Suppressor macrophage treated with lipopolysaccharide for 1 hour (primary cell): ENCODE results near the gene AMBN.
A peak's percentile ranks its signal among the peaks of the same experiment; 100 is the strongest.
"Not testable (repeated sequence)": the region's sequence is repeated elsewhere in the genome, so short reads cannot be mapped to it uniquely, and the experiment has no call there.

Experiments
- DNase-seq, 3 donors: peaks; one replicate each; pipeline ENCODE4 v3.0.0-alpha.2; 2020 to 2022

Gene AMBN

DNA sequence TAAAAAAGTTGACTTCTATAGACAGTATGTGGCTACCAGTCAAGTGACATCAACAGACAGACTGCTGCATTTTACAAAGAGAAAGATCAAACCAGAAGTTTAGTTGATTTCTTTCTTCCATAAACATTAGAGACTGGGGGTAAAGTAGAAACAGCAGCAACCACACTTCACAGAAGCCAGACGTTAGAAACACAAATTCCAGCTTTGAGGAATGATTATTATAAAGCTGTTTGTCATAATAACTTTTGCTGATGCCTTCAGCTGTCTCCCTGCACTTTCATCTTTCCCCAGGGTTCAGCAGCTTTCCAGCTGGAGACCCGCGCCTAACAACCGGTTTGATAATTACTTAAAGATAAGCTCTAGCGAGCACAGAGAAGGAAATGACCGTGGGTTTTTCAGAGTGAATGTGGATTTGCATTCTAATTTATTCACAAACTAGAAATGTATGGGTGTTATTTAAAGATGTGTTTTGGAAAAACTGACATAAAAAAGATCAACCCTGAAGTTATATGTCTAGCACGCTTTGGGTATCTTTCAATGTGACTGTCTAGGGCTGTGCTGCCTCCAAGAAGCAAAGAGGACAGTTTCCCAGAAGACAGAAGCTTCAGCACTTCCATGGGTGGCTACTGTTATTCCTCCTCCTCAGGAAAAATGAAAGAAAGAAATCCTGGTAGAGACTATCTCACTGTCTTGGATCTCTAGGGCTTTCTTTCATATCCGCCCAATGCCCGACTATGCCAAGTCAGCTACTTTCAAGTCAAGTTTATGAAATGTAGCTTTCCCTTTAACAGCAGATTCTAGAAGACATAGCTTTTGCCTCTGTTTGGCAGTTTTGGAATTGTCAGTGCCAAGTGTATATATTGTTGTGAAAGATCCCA is 21.5 kb downstream of the AMBN start:
- DNase-seq: no peak

DNA sequence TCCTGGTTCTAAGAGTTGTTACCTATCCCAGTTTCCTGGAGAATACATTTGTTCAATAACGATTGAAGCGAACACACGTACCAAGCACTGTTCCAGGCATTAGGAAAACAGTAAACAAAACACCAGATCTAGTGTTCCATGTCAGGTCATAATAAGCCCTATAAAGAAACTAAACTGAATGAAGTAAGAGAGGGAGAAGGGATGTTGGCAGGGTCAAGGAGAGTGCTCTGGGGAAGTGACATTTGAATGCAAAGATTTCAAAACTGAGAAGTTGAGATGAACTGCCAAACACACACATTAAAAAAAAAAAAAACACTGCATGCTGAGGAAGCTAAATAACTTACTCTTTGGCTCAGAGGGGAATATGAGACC is 22.1 kb downstream of the AMBN start:
- peak; percentile 21 to 46 (median 27) for DNase-seq

DNA sequence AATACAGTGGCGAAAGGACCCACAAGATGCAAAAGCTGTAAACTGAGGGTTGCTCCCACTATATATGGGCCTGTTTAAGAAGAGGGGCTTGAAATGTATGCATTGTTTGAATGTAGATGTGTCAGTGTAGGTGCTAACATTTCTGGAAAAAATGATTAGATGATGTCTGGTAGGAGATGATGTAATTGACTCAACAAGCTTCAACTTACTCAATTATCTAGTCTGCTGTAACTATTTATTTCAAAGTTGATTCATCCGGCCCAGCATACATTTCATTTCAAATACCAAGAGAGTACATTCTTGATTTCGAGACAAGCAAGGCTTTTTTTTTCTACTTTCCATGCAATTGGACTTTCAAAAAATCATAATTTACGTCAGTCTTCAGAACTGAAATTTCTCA is 27.2 kb downstream of the AMBN start:
- DNase-seq: no peak

DNA sequence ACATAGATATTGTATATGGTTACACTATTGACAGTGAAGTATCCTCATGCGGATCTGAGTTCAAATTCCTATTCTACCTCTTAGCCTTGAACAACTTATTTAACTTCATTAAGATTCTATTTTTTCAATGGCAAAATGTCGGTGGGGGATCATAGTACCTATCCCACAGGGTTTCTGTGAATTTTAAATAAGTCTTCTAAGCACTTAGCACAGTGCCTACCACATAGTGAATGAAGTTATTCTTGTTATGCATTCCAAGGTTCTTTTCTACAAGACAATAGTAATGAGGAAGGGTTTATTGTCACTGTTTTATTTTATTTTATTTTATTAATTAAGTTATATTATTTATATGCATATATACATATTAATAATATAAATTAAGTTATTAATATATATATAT is 27.7 kb downstream of the AMBN start:
- no peak for DNase-seq

DNA sequence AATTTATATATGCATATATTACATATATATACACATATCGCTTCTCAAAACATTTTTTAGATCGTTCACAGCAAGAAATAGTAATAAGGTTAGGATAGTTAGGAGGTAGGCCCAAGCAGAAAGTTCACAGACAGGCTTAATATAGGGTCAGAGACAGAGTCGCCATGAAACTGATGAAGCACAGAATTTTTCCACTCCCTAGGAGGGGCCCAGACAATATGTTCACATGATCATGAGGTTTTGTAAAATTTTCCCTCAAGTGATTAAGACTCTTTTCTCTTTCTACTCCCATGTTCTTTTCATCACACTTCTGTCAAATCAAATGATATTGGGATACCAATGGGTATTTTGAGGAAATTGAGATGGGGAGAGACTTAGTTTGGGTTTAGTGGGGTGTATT is 31.3 kb downstream of the AMBN start:
- no peak for DNase-seq

DNA sequence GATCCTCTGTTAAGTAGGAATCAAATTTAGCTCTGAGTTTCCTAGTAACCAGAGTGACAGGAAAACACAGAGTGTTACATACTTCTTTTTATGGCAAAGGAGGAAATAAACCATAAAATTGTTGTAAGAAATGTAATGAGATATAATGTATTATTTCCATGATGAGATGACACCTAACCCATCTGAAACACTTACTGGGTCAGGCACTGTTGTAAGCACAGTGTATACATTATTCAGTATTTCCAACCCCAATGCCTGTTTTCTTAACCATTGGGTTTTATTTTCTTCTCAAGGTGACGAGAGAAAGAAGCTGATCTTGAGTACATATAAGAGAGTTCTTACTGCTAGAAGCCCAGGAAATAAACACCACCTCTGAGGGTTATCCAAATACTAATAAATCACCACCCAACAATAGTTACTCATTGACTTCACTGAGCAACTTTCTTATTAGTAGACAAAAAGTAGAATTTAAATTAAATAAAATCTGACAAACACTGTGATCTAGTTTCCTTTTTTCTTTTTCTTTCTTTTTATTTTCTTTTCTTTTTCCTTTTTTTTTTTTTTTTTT is 32.3 kb downstream of the AMBN start:
- no peak for DNase-seq

DNA sequence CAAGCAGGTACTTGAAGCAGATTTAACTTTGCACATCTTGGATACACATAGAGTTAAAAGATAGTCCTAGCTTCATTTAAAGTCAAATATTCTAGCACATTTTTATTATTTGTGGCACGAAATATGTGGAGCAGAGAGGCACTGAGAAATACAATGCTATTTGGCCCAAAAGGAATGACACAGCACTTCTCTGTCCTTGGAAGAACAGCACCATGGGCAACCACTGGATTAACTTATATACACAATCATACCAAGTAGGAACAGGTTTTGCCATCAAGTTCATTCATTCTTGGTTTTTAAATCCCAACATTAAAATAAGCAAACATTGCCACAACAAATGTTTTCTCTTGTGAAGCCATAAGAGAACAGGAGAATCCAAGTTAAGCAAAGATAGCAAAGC is 35.6 kb downstream of the AMBN start:
- no peak for DNase-seq

DNA sequence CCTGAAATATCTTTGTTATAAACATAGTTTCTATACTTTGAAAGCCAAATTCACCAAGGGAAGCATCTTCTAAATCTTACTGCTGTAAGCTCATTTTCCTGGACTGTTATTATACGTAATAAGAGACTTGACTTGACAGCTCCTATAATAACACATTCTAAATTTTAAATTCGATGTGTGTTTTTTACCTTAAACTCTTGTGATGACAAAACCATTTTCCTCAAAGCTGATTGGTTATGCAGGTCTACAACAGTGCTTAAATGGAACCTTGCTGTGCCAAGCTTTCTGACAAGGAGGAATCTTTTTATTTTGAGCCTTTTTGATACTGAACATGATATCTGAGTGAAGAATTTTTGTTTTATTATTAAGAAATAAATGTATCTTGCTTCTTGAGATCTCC is 36.4 kb downstream of the AMBN start, which contains the start of gene ENAM:
Gene ENAM (plus strand): TSS at position 301 of the 400 bp plus-strand sequence. CDS start 757 bp downstream, outside the sequence.
- DNase-seq: no peak

DNA sequence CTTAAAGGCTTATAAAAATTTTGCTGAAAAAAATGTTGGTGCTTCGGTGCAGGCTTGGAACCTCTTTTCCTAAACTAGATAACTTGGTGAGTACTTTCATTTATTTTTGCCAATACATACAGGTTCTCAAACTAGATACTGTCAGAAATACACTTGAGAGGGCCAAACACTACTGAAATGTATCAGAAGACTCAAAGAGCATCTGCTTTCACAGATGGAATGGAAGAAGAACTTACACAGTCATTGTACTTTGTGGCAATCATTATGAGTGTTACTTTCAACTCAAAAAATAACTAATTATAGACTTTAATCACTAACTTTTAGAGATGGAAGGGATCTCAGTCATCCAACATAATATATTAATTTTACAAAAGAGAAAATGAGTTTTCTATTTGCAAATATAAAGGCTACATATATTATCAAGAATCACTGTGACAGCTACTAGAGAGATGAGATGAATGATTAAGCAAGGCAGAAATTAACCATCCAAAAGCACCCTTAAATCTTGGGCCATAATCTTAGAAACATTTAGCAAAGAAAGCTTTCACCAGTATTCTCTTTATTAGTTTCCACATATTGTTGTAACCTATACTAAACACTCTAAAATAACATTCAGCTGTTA is 37.5 kb downstream of the AMBN start:
- no peak for DNase-seq

DNA sequence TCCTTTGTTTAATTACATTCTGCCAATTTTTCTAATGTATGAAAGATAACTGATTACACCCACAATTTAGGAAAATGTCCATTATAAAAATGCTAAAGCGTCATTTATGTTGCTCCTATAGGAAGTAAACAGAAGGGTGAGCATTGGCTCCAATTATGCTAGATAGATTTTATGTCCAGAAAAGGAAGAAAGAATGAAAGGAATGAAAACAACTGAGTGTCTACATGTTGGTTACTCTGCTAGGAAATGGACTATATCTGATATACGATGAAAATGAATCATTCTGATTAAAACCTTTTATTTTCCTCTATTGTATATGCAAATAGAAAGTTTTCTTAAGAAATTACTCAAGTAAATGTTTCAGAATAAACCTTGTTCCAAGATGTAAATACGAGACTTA is 38.1 kb downstream of the AMBN start:
- DNase-seq: no peak

DNA sequence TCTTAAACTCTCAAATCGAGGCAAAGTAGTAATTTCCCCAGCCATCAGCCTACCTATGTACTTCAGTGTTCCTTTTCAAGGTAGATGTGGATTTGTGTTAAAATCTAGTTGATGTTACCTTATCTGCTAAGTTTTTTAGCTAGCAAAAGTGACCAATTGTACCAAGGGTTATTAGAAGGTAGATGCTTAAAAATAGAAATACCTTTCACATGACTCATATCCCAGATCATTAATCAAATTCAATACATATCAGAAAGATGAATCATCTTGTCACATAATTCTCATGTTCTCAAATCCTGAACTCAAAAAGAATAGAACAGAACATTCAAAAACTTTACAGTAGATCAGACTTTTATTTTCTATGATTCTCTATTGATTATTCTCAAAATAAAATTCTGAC is 40.0 kb downstream of the AMBN start:
- no peak for DNase-seq

DNA sequence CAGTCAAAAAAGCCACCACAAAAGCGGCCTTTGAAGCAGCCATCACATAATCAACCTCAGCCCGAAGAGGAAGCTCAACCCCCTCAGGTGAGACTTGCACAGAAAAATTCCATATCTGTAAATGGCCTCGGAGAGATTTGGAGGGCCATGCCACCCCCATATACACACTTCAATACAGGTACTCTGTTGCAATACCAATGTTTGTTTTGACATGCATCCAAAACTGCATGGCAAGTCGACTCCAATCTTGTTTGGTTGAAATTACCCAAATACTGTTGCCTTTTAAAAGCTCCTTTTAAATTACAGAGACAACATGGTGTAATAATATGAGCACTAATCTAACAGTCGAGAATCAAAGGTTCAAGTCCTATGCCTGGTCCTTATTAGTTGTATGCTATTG is 42.4 kb downstream of the AMBN start:
- DNase-seq: no peak

DNA sequence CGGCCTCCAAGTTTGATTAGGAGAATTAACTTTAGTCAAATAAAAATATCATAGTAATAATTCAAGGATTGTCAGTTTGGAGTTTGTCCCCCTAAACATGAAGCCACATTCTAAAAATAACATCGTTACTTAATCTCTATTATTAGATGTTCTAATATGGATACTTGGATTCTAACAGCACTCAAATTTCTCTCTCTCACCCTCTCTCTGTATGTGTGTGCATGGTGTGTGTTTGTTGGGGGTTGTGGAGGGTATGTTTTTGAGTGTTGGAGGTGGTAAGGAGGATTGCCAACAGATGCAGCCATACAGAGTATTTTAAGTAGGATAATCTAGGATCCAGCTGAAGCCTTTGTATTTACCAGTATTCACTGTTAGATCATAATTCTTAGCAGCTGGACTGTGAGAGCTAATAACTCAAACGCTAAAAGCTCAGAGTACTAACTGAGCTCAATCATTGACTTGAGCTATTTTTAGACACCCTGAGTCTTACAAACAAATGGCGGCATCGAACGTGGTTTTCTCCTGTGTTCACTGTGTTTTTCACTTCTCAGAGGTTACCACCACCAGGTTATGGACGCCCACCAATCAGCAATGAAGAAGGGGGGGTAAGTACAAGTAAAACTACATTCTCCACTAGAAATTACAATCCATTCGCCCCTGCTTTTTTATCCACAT is 45.3 kb downstream of the AMBN start:
- no peak for DNase-seq

DNA sequence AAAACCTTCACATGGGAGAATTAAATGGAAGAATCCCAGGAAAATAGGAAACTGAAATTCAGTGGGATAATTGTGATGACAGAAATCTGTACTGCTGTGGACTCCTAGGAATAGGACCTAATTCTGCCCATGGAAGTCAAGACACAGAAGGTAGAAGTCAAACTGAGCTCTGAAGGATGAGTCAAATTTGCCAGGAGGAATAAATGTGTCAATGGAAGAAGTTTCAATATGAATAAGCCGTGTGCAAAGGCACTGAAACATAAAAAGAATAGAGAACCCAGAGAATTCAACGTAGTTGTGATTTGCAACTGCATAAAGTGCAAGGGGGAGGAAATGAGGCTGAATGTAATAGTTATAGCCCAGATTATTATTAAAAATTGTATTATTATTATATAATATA is 48.1 kb downstream of the AMBN start:
- DNase-seq: no peak

DNA sequence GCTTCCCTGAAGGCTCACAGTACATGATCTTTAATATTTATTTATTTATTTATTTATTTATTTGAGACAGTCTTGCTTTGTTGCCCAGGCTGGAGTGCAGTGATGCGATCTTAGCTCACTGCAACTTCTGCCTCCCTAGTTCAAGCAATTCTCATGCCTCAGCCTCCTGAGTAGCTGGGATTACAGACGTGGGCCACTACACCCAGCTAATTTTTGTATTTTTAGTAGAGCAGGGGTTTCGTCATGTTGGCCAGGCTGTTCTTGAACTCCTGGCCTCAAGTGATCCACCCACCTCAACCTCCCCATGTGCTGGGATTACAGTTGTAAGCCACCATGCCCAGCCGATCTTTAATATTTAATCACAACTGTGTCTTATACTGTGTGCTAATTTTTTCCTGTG is 58.7 kb downstream of the AMBN start:
- DNase-seq: not testable (repeated sequence)

DNA sequence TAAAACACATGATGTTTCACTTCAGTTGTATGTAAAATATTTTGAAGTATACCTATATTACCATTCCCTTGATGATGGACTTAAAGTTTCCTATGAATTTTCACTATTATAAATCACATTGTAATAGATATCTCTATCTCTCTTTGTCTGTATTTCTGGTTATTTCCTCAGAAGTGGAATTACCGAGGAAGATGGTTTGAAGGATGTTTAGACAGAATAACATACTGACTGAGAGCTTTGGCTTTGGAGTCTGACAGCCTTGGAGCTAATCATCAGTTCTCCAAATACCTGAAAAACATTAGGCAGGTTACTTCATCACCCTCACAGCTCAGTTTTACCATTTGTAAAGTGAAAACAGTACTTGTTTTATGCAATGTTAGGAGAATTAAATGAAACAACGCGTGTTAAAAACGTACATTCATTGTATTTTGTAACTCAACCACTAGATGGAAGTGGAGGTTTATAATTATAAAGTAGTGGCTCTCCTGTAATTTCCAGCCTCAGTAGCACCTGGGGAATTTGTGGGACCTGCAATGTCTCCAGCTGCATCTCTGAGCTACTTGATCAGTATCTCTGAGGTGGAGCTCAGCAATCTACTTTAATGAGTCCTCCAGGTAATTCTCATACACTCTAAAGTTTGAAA is 59.9 kb downstream of the AMBN start:
- peak; percentile 30 to 73 (median 61) for DNase-seq

DNA sequence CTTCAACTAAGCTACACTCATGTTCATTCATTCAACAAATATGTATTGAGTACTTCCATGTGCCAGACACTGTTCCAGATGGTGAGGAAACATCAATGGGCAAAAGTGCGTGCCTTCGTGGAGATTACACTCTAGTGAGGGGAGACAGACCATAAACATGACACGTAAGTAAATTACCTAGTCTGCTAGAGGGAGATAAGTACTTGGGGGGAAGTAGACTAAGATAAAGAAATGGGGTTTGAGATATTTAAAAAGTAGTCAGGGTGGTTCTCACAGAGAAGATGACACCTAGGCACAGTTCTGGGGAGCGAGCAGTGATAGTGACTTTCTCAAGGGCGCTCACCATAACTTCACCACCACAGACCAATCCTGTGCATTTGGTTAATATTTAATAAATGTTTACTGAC is 62.6 kb downstream of the AMBN start:
- no peak for DNase-seq
